GM19239 (cell line): ENCODE measurements around the gene DNAJB13.

Experiments used
- DNase-seq: peaks from one replicate; pipeline ENCODE4 v3.0.0; 2011; ENCODE audit warnings: low spot score; ENCODE audit not compliant: insufficient read length
- FAIRE-seq: peaks from 2 replicates; lab custom pipeline; 2011; peaks lifted over from hg19 to GRCh38; lab: Jason Lieb, UNC

DNAJB13 gene

DNA sequence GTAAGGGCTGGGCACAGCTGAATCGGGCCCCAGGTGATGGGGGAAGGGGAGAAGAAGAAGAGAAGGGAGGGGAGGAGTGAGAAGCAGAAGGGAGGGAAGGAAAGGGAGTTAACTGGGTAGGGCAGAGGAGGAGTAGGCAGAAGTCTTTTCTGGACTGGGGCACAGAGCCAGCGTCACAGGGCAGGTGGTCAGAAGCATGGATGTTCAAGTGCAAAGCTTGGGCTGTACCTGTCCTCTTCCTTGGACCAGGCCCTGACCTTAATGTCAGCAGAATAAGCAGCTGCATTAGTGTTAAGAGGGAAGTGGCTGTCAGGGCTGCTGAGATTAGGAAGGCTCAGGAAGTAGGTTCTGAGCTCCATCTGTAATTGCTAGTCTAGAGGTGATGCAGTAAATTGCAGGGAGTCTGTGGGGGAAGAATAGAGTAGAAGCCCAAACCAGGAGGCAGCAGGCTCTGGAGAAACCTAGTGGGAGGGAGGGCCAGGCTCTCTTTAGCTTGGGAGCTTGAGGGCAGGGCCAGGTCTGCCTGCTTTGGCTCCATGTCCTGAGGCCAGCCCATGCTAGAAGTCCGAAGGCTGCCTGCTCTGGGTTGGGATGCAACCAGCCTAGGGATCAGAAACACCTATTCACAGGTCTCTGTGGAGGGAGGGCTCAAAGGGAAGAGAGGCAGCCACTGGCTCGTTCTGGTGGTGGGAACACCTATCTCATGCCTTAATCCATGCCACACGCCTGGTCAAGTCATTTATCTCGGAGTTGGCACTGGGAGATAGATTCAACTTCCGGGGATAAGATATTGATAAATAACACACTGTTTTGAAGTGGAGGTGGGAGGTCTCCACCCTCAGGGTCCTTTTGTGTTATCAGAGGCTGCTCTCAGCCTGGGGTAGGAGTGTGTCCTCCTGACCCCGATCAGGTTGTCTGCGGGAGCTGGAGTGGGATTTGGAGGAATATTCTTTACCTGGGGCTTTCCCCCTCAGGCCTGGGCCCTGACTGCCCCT lies 59.8 kb downstream of the DNAJB13 start:
- FAIRE-seq: no peak

DNA sequence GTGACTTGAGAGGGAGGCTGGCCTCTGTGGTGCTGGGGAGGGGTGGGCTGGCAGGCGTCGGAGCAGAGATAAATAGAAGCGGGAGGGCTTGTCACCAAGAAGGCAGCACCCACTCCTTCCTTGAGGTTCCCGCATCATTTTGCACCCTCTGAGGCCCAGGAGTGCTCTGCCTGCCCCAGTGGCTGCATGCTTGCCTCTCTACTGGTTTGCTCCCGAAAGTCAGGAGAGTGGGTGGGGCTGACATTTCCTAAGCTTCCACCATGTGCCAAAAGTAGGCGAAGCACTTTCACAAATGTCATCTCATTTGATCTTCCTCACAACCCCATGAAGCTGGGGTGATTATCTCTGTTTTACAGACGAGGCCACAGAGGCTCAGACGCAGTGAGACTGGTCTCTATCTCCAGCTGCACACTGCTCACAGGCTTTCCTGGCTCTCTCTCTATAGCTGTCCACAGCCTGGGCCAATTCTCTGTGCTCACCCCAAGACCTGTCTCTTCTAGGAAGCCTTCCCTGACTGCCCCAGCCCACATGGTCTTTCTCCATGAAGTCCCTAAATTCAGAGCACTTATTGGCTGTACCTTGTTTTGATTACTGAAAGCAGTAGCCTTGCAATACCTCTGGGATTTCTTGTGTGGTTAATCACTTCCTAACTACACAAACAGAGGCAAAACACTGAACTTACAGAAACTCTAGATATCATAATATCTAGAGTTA lies 60.7 kb downstream of the DNAJB13 start:
- no peak for DNase-seq
- peak; percentile 94 for FAIRE-seq

More for the DNA sequence above, 59.8 kb downstream of the DNAJB13 start:
- DNase-seq: no peak

DNA sequence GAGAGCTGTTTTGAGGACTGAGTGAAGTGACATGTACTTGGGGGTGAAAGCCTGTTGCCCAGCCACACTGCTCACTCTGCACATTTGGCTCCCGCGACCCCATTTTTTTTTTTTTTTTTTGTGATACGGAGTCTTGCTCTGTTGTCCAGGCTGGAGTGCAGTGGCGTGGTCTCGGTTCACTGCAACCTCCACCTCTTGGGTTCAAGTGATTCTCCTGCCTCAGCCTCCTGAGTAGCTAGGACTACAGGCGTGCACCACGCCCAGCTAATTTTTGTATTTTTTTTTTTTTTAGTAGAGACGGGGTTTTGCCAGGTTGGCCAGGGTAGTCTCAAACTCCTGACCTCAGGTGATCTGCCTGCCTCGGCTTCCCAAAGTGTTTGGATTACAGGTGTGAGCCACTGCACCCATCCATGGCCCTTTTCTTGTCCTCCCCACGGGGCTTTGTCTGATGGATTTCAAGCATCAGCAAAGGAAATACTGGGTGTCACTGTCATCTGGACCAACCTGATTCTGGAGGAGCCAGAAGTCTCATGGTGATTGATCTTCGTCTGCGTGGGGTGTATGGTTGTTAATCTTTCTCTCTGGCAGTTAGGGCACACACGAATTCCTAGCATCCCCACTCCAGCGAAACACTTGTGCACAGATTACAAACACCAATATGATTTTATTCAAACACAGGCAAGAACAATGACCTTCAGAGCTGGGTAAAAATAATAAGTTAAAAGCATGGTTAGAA lies 61.4 kb downstream of the DNAJB13 start:
- no peak for FAIRE-seq
- DNase-seq: no peak

DNA sequence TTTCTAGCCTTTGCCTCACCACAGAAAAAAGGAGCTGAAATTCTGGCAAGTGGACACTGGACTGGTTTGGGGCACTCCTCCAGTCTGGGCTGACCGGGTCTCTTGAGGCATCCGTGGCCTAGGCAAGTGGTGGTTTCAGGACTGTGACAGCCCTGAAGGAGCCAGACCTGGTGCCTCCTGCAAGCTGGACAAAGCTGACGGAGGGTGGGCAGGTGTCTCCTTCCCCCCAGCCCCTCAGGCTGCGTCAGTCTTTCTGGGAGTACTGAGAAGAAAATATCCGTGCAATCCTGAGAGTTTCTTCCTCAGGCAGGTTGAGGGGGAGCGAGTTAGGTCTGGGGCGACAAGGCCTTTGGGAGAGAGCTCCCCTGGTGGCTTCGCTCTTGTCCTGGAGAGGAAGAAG lies 62.3 kb downstream of the DNAJB13 start:
- no peak for DNase-seq
- no peak for FAIRE-seq

DNA sequence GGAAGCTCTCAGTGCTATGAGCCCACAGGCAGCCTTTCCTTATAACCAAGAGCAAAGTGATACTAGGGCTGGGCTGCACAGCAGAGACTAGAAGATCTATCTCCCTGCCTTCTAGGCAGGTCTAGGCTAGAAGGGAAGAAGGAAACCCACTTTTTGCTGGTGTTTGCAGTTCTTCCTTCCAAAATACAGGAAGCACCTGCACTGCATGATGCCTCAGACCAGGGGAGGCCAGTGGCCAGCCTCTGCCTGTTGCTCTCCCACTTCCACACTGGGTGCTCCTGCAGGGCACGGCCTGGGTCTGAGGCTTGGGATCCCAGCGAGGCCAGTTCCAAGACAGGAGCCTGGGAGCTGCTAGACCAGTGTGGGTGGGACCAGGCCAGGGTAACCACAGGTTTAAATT lies 64.1 kb downstream of the DNAJB13 start:
- DNase-seq (no peak), FAIRE-seq (no peak)

DNA sequence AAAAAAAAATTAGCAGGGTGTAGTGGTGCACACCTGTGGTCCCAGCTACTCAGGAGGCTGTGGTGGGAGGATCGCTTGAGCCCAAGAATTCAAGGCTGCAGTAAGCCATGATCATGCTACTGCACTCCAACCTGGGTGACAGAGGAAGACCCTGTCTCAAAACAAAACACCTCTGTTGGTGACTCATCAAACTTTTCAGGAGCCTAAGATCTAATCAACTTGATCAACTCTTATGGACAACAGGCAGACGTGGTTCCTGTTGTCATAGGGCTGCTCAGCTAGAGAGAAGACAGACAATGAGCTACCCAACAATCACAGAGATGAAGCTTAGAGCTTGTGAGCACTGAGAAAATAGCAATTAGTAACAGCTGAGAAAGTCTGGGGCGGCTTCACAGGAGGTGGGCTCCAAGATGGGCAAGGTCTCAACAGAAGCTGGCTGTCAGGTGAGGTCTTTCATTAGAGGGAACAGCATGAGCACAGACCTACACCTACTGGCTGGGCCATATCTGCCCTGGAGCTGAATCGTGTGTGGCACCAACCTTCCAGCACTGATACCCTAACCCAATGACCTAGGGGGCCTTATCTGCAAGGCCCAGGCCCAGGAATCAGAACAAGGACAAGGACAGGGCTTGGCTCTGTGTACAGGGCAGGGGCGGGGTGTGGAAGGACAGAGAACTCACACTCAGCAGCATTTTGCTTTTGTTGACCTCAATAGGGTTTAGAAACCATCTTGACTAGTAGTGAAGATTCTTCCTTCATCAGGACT lies 65.3 kb downstream of the DNAJB13 start:
- DNase-seq (no peak), FAIRE-seq (no peak)

DNA sequence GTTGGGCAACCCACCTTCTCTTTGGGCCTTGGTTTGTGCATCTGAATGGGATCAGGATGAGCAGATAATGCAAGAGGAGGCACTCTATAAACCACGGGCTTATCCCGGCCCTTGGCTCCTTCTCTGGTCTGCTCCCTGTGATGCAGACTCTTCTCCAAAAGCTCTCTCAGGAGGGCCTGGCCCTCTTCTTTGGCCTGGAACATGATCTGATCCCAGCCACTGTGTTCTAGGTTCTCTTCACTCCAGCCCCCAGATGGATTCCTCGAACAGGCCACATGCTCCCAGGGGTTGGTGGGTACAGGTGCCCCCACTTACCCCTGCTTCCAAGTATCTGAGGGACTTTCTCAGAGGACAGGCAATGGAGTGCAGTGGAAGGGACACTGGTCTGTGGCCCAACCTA lies 66.8 kb downstream of the DNAJB13 start:
- FAIRE-seq (no peak), DNase-seq (no peak)

DNA sequence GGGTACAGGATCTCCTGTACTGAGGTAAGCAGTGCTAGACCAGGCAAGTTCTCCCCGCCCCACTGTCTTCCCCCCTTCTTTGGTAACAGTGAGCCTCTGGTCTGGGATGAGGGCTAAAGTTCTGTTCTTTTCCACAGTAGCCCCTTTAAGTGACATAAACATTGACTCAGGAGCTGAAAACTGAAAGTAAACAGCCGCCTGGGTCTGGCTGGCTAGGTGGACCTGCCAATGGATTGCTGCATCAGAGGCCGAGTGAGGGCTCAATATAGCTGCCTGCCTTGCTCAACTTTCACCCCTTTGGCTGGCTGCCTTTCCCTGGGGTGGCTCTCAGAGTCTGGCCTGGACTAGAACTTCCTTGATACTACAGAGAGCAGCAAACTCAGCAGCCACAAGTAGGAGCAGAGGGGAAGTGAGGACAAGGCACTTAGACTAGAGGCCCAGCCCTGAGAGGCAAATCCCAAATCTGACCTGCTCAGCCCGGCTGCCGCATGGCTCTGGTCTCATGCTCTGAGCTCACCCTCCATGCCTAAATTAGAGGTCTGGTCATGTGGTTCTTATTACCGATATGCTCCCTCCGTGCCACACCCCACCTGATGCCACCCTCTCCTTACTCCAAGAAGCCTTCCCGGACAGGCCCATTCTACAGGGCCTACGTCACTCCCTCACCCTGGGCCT lies 67.6 kb downstream of the DNAJB13 start:
- DNase-seq: no peak
- FAIRE-seq: no peak

DNA sequence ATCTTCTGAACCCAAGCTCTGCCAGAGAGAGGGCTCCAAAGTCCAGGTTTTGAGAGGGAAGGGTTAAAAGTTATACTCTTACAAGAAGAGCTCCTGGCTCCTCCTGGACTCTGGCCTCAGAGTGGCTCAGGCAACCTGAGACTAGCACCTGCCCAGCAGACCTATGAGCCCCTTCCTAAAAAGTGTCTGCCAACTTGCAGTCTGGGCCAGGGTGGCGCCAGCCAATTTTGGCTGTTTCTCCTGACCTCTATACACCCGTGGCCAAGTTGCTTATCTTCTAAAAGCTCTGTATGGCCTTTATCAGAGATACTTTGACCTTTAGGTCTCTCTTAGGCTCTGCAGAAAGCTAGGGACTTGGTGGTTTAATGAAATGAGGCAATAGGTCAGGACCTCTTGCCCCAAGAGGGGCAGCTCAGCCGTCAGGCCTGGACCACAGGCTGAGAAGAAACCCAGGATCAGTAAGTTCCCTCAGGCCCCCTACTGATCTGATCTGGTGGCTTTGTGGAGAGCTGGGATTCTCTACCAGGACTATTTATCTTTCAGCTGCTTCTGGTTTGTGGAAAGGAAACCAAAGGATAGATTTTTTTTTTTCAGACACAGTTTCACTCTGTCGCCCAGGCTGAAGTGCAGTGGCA lies 68.4 kb downstream of the DNAJB13 start:
- no peak for FAIRE-seq
- no peak for DNase-seq

DNA sequence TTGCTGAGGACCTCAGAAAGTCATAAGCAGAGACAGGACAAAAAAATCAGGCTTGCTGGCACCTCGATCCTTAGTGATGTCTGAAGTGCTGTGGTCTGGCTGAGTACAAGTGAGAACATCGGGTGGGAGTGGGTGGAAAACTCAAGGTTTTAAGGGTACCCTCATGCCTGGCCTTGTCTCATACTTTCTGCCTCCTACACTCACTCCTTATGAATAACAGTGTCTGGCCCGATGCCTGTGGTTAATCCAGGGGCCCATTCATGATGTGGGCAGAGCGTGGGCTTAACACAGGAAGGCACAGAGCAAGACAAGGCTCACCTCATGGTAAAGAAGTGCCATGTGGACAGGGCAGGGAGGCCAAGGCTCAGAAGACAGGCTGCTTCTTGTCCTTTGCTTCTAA lies 69.0 kb downstream of the DNAJB13 start:
- no peak for DNase-seq
- FAIRE-seq: no peak
